Myocyte (in vitro differentiated cells): Measurements from ENCODE around the gene TOB1. TPM values are rescaled to one million over a fixed set of nuclear protein-coding genes. Genes with fewer than 3 reads are reported as not detected.

Source experiments
- DNase-seq: peaks from one replicate; pipeline ENCODE4 v3.0.0-alpha.2; 2012; ENCODE audit warnings: low read depth
- polyA plus RNA-seq: library from polyadenylated mRNA; unstranded; fragments of >200 nt; gene quantifications from one replicate; pipeline ENCODE4 v1.2.1, GENCODE V29; 2012; ENCODE audit warnings: missing spikeins
- total RNA-seq: library from RNA; depleted of rRNA; stranded (reverse); fragments of >200 nt; gene quantifications from 2 replicates; pipeline ENCODE4 v1.2.3, GENCODE V29; 2014

Gene TOB1
- 23.9 and 26.3 TPM in 2 replicates for total RNA-seq
- 32.4 TPM for polyA plus RNA-seq

GRCh38 chr17:50866261-50866949 lies at the start of gene TOB1:
Gene TOB1 (minus strand): TSS chr17:50866354. CDS start chr17:50864017, 2,337 bp downstream.
- DNase-seq = peak; percentile 99

- no peak for DNase-seq
These were observed 48.4 kb upstream of the TOB1 start for GRCh38 chr17:50914505-50915063.

GRCh38 chr17:50913120-50913519 lies 47.0 kb upstream of the TOB1 start:
- no peak for DNase-seq

- DNase-seq = no peak
These were observed 45.7 kb upstream of the TOB1 start for GRCh38 chr17:50911890-50912289.

GRCh38 chr17:50911450-50911849 lies 45.3 kb upstream of the TOB1 start:
- no peak for DNase-seq

- DNase-seq = no peak
These were observed 43.8 kb upstream of the TOB1 start for GRCh38 chr17:50909765-50910605.

- DNase-seq = no peak
These were observed 43.0 kb upstream of the TOB1 start for GRCh38 chr17:50908860-50909764.

- DNase-seq = no peak
These were observed 42.1 kb upstream of the TOB1 start for GRCh38 chr17:50908140-50908859.

- DNase-seq = no peak
These were observed 40.3 kb upstream of the TOB1 start for GRCh38 chr17:50906443-50906842.

GRCh38 chr17:50905460-50905803 lies 39.3 kb upstream of the TOB1 start:
- peak; percentile 50 for DNase-seq

- peak; percentile 61 for DNase-seq
These were observed 38.6 kb upstream of the TOB1 start for GRCh38 chr17:50904518-50905459.

- DNase-seq = no peak
These were observed 37.7 kb upstream of the TOB1 start for GRCh38 chr17:50903604-50904517.

GRCh38 chr17:50902372-50903353 lies 36.5 kb upstream of the TOB1 start:
- DNase-seq = no peak

GRCh38 chr17:50900383-50900892 lies 34.3 kb upstream of the TOB1 start:
- no peak for DNase-seq

- no peak for DNase-seq
These were observed 33.6 kb upstream of the TOB1 start for GRCh38 chr17:50899559-50900319.

GRCh38 chr17:50899005-50899460 lies 32.9 kb upstream of the TOB1 start:
- DNase-seq = no peak
